Stomach smooth muscle (tissue), 2 donors: ENCODE data around the gene FARSB.

Experiments used
- H3K27ac ChIP-seq: one replicate; pipeline ENCODE4 v1.7.0; 2013; ENCODE audit warnings: mild to moderate bottlenecking, low read length, inconsistent platforms
- H3K27me3 ChIP-seq, 2 donors: one replicate each; pipeline ENCODE4 v1.7.0; 2013; ENCODE audit warnings: low read length in 2 of 2; ENCODE audit not compliant: insufficient read depth in 2 of 2, control insufficient read depth in 1 of 2
- H3K36me3 ChIP-seq, 2 donors: one replicate each; pipeline ENCODE4 v1.7.0; 2013; ENCODE audit warnings: low read length in 2 of 2; ENCODE audit not compliant: control insufficient read depth in 2 of 2, insufficient read depth in 2 of 2
- H3K4me1 ChIP-seq: one replicate; pipeline ENCODE4 v1.7.0; 2013; ENCODE audit warnings: low read length; ENCODE audit not compliant: control insufficient read depth, insufficient read depth
- H3K4me3 ChIP-seq, 2 donors: one replicate each; pipeline ENCODE4 v1.7.0; 2013; ENCODE audit warnings: low read length in 2 of 2
- H3K9ac ChIP-seq, 2 donors: one replicate each; pipeline ENCODE4 v1.7.0; 2013; ENCODE audit warnings: low read length in 2 of 2, mild to moderate bottlenecking in 1 of 2
- H3K9me3 ChIP-seq, 2 donors: one replicate each; pipeline ENCODE4 v1.7.0; 2013; ENCODE audit warnings: low read length in 2 of 2; ENCODE audit not compliant: control insufficient read depth in 2 of 2
- donor health status: healthy.
- donor health status: Pancreatic carcinoma.

The FARSB gene

GRCh38 chr2:222663479-222663878, 7.6 kb upstream of the FARSB start:
- no peak overlapping the region for H3K27ac ChIP-seq
- no peaks in the 10 kb centered on the region for H3K36me3 ChIP-seq
- H3K4me1 ChIP-seq: no peaks in the 10 kb centered on the region
- no peaks in the 10 kb centered on the region for H3K27me3 ChIP-seq
- H3K4me3 ChIP-seq: no peak overlapping the region
- no peak overlapping the region for H3K9ac ChIP-seq
- no peaks in the 10 kb centered on the region for H3K9me3 ChIP-seq

- Histone ChIP-seq H3K36me3 (no peaks in the 10 kb centered on the region), H3K4me3 (peak overlapping the region; percentile 96 to 99), H3K27me3 (no peaks in the 10 kb centered on the region), H3K9ac (peak overlapping the region; percentile 71 to 89), H3K27ac (peak overlapping the region; percentile 94), H3K9me3 (no peaks in the 10 kb centered on the region), H3K4me1 (peaks cover 10% of the 10 kb centered on the region)
These were observed 894 bp upstream of the FARSB start for GRCh38 chr2:222656526-222657446.

GRCh38 chr2:222653280-222653679, 2.6 kb downstream of the FARSB start:
- no peak overlapping the region for H3K27ac ChIP-seq
- H3K4me1 ChIP-seq: peaks cover 10% of the 10 kb centered on the region
- no peaks in the 10 kb centered on the region for H3K27me3 ChIP-seq
- no peaks in the 10 kb centered on the region for H3K9me3 ChIP-seq
- no peak overlapping the region for H3K9ac ChIP-seq
- no peak overlapping the region for H3K4me3 ChIP-seq
- peaks cover 1 to 2% of the 10 kb centered on the region in 2 donors for H3K36me3 ChIP-seq

- H3K27ac ChIP-seq: no peak overlapping the region
- H3K9ac ChIP-seq: no peak overlapping the region
- no peak overlapping the region for H3K4me3 ChIP-seq
- no peaks in the 10 kb centered on the region for H3K27me3 ChIP-seq
- peaks cover 3 to 5% of the 10 kb centered on the region in 2 donors for H3K36me3 ChIP-seq
- no peaks in the 10 kb centered on the region for H3K9me3 ChIP-seq
- H3K4me1 ChIP-seq: peaks cover 10% of the 10 kb centered on the region
These were observed 3.2 kb downstream of the FARSB start for GRCh38 chr2:222652491-222653255.

GRCh38 chr2:222651718-222652418, 4.0 kb downstream of the FARSB start:
- Histone ChIP-seq H3K4me1 (peaks cover 10% of the 10 kb centered on the region), H3K27ac (no peak overlapping the region), H3K4me3 (no peak overlapping the region), H3K9me3 (no peaks in the 10 kb centered on the region), H3K36me3 (peaks cover 7% of the 10 kb centered on the region in 2 donors), H3K9ac (no peak overlapping the region), H3K27me3 (no peaks in the 10 kb centered on the region)

- Histone ChIP-seq H3K9me3 (no peaks in the 10 kb centered on the region), H3K36me3 (peaks cover 7 to 13% of the 10 kb centered on the region in 2 donors), H3K4me1 (peaks cover 4% of the 10 kb centered on the region), H3K9ac (no peak overlapping the region), H3K4me3 (no peak overlapping the region), H3K27me3 (no peaks in the 10 kb centered on the region), H3K27ac (no peak overlapping the region)
These were observed 6.1 kb downstream of the FARSB start for GRCh38 chr2:222649801-222650200.

- Histone ChIP-seq H3K27ac (no peak overlapping the region), H3K9me3 (no peaks in the 10 kb centered on the region), H3K9ac (no peak overlapping the region), H3K27me3 (no peaks in the 10 kb centered on the region), H3K36me3 (peaks cover 7 to 20% of the 10 kb centered on the region in 2 donors), H3K4me3 (no peak overlapping the region), H3K4me1 (no peaks in the 10 kb centered on the region)
These were observed 9.9 kb downstream of the FARSB start for GRCh38 chr2:222646008-222646407.

- H3K27ac ChIP-seq: no peak overlapping the region
- no peaks in the 10 kb centered on the region for H3K27me3 ChIP-seq
- H3K4me3 ChIP-seq: no peak overlapping the region
- H3K4me1 ChIP-seq: no peaks in the 10 kb centered on the region
- no peaks in the 10 kb centered on the region for H3K9me3 ChIP-seq
- H3K9ac ChIP-seq: no peak overlapping the region
- peaks cover 9 to 20% of the 10 kb centered on the region in 2 donors for H3K36me3 ChIP-seq
These were observed 12.8 kb downstream of the FARSB start for GRCh38 chr2:222643134-222643533.

GRCh38 chr2:222641336-222641735, 14.6 kb downstream of the FARSB start:
- no peaks in the 10 kb centered on the region for H3K4me1 ChIP-seq

GRCh38 chr2:222637067-222637466, 18.8 kb downstream of the FARSB start:
- Histone ChIP-seq H3K36me3 (peaks cover 13 to 25% of the 10 kb centered on the region in 2 donors), H3K27ac (no peak overlapping the region), H3K4me3 (no peak overlapping the region), H3K4me1 (no peaks in the 10 kb centered on the region), H3K9ac (no peak overlapping the region), H3K9me3 (no peaks in the 10 kb centered on the region), H3K27me3 (no peaks in the 10 kb centered on the region)

More at GRCh38 chr2:222641336-222641735, 14.6 kb downstream of the FARSB start:
- Histone ChIP-seq H3K9ac (no peak overlapping the region), H3K36me3 (peaks cover 13 to 28% of the 10 kb centered on the region in 2 donors), H3K27me3 (no peaks in the 10 kb centered on the region), H3K27ac (no peak overlapping the region), H3K4me3 (no peak overlapping the region), H3K9me3 (no peaks in the 10 kb centered on the region)
